Suprapubic skin (tissue), 3 donors: ENCODE results near the gene CACNA2D1.

Experiments used
- EP300 ChIP-seq: sonication (generic); formaldehyde crosslinking; IDR thresholded peaks from one replicate; pipeline ENCODE4 v1.6.1; 2017; ENCODE audit warnings: antibody characterized with exemption
- POLR2A ChIP-seq, 2 donors: fragments of 450-650 bp; IDR thresholded peaks; one replicate each; pipeline ENCODE4 v1.6.1; 2017; ENCODE audit warnings: antibody characterized with exemption in 2 of 2, mild to moderate bottlenecking in 2 of 2, moderate library complexity in 2 of 2
- TF ChIP-seq, protein P1 (sequence below), 2 donors: fragments of 200-600 bp in 1 of 2; fragments of 450-650 bp in 1 of 2; sonication (generic) in 1 of 2; IDR thresholded peaks; one replicate each; pipeline ENCODE4 v1.5.1; 2016 to 2019; ENCODE audit warnings: antibody characterized with exemption in 2 of 2, mild to moderate bottlenecking in 1 of 2, moderate library complexity in 1 of 2

DNA sequence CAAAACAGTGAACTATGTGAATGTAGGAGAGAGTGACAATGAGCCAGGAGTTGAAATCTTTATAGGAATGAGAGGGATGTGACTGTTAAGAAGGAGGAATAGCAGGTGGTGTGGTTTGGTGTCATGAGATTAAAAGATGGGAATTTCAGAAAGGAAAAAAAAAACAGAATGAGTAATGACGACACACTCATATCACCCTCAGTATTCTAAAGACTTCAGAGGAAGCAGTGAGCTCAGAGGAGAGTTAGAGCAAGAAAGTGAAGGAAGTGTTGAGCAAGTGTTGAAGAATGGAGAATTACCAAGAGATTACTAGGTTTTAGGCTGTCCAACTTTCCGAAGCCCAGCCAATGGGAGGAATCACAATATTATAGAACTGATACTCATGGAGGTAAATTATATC is 453.2 kb downstream of the CACNA2D1 start:
- TF ChIP-seq, protein P1, sequence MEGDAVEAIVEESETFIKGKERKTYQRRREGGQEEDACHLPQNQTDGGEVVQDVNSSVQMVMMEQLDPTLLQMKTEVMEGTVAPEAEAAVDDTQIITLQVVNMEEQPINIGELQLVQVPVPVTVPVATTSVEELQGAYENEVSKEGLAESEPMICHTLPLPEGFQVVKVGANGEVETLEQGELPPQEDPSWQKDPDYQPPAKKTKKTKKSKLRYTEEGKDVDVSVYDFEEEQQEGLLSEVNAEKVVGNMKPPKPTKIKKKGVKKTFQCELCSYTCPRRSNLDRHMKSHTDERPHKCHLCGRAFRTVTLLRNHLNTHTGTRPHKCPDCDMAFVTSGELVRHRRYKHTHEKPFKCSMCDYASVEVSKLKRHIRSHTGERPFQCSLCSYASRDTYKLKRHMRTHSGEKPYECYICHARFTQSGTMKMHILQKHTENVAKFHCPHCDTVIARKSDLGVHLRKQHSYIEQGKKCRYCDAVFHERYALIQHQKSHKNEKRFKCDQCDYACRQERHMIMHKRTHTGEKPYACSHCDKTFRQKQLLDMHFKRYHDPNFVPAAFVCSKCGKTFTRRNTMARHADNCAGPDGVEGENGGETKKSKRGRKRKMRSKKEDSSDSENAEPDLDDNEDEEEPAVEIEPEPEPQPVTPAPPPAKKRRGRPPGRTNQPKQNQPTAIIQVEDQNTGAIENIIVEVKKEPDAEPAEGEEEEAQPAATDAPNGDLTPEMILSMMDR (IDR thresholded peaks at IDR 0.05), result no peak
- TF ChIP-seq POLR2A (IDR thresholded peaks at IDR 0.05) (no peak), EP300 (no peak)
